ENCODE measurements around the gene MEX3D.

Gene MEX3D

GRCh38 chr19:1571358-1571757, 3.2 kb upstream of the MEX3D start:
- Histone ChIP-seq H3K36me3 (ENCODE audit: insufficient read depth, low read length) (peaks cover 7% of the 10 kb centered on the region), H3K79me2 (ENCODE audit: insufficient read depth, low read length) (no peaks in the 10 kb centered on the region), H3K4me2 (ENCODE audit: low read length) (no peak overlapping the region), H3K9me2 (ENCODE audit: low read depth, low read length) (no peaks in the 10 kb centered on the region), H4K20me1 (ENCODE audit: insufficient read depth, low read length) (no peaks in the 10 kb centered on the region), H3K4me3 (ENCODE audit: low read depth, low read length, poor library complexity, severe bottlenecking) (no peak overlapping the region), H3K27ac (ENCODE audit: low read depth, low read length, poor library complexity, severe bottlenecking) (no peak overlapping the region), H3K9me3 (ENCODE audit: low read length) (no peaks in the 10 kb centered on the region), H2AFZ (ENCODE audit: low read length) (no peak overlapping the region), H3K27me3 (ENCODE audit: insufficient read depth, low read length) (no peaks in the 10 kb centered on the region), H3F3A (ENCODE audit: insufficient read depth, low read length) (no peaks in the 10 kb centered on the region), H3K9ac (ENCODE audit: low read length) (no peak overlapping the region), H3K4me1 (ENCODE audit: insufficient read depth, low read length, severe bottlenecking) (peaks cover 12% of the 10 kb centered on the region)
- no peak for TF ChIP-seq EZH2 (IDR thresholded peaks at IDR 0.05; ENCODE audit: borderline replicate concordance, low read length)

DNA sequence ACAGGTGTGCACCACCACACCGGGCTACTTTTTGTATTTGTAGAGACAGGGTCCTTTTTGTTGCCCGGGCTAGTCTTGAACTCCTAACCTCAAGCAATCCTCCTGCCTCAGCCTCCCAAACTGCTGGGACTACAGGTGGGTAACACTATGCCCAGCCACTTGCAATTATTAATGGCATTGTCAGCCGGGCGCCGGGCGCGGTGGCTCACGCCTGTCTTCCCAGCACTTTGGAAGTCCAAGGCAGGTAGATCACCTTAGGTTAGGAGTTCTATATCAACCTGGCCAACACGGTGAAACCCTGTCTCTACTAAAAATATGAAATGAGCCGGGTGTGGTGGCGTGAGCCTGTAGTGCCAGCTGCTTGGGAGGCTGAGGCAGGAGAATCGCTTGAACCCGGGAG, 2.7 kb upstream of the MEX3D start:
- H3K4me1 ChIP-seq (ENCODE audit: insufficient read depth, low read length, severe bottlenecking), result peaks cover 12% of the 10 kb centered on the region
- no peaks in the 10 kb centered on the region for H3K79me2 ChIP-seq (ENCODE audit: insufficient read depth, low read length)
- no peak overlapping the region for H3K4me3 ChIP-seq (ENCODE audit: low read depth, low read length, poor library complexity, severe bottlenecking)
- no peaks in the 10 kb centered on the region for H3F3A ChIP-seq (ENCODE audit: insufficient read depth, low read length)
- H3K27me3 ChIP-seq (ENCODE audit: insufficient read depth, low read length), result no peaks in the 10 kb centered on the region
- H3K9ac ChIP-seq (ENCODE audit: low read length), result no peak overlapping the region
- H3K9me2 ChIP-seq (ENCODE audit: low read depth, low read length), result no peaks in the 10 kb centered on the region
- TF ChIP-seq EZH2 (IDR thresholded peaks at IDR 0.05; ENCODE audit: borderline replicate concordance, low read length), result no peak
- TF ChIP-seq CTCF (IDR thresholded peaks at IDR 0.05; ENCODE audit: low read length), result no peak
- H3K27ac ChIP-seq (ENCODE audit: low read depth, low read length, poor library complexity, severe bottlenecking), result no peak overlapping the region
- H3K4me2 ChIP-seq (ENCODE audit: low read length), result no peak overlapping the region
- H3K9me3 ChIP-seq (ENCODE audit: low read length), result no peaks in the 10 kb centered on the region
- H3K36me3 ChIP-seq (ENCODE audit: insufficient read depth, low read length), result peaks cover 2% of the 10 kb centered on the region
- no peaks in the 10 kb centered on the region for H4K20me1 ChIP-seq (ENCODE audit: insufficient read depth, low read length)
- no peak overlapping the region for H2AFZ ChIP-seq (ENCODE audit: low read length)

GRCh38 chr19:1569997-1570396, 1.9 kb upstream of the MEX3D start:
- TF ChIP-seq EZH2 (IDR thresholded peaks at IDR 0.05; ENCODE audit: borderline replicate concordance, low read length) (no peak), CTCF (IDR thresholded peaks at IDR 0.05; ENCODE audit: low read length) (no peak)
- H2AFZ ChIP-seq (ENCODE audit: low read length), result no peak overlapping the region
- H3K4me1 ChIP-seq (ENCODE audit: insufficient read depth, low read length, severe bottlenecking), result peaks cover 12% of the 10 kb centered on the region
- H4K20me1 ChIP-seq (ENCODE audit: insufficient read depth, low read length), result no peaks in the 10 kb centered on the region
- no peak overlapping the region for H3K27ac ChIP-seq (ENCODE audit: low read depth, low read length, poor library complexity, severe bottlenecking)
- no peaks in the 10 kb centered on the region for H3F3A ChIP-seq (ENCODE audit: insufficient read depth, low read length)
- H3K79me2 ChIP-seq (ENCODE audit: insufficient read depth, low read length), result no peaks in the 10 kb centered on the region
- H3K9me2 ChIP-seq (ENCODE audit: low read depth, low read length), result no peaks in the 10 kb centered on the region
- no peaks in the 10 kb centered on the region; the same call in 1 of the 2 replicates for H3K36me3 ChIP-seq (ENCODE audit: insufficient read depth, low read length)
- H3K4me2 ChIP-seq (ENCODE audit: low read length), result no peak overlapping the region
- H3K27me3 ChIP-seq (ENCODE audit: insufficient read depth, low read length), result no peaks in the 10 kb centered on the region
- no peak overlapping the region for H3K9ac ChIP-seq (ENCODE audit: low read length)
- no peak overlapping the region for H3K4me3 ChIP-seq (ENCODE audit: low read depth, low read length, poor library complexity, severe bottlenecking)
- no peaks in the 10 kb centered on the region for H3K9me3 ChIP-seq (ENCODE audit: low read length)

DNA sequence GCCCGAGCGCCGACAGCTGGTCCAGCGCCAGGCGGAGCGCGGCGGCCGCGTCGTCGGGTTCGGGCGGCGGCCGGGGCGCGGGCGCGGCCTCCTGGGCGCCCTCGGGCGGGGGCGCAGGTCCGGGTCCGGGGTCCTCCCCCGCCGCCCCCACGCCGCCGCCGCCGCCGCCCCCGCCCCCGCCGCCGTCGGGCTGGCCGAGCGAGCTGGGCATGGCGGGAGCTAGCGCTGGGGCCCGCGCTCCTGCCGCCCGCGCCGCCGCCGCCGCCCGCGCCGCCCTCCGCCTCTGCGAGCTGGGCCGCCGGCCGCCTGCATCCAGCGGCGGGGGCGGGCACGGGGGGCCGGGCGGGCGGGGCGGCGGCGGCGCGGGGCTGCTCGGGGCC, 287 bp downstream of the MEX3D start:
- Histone ChIP-seq H3K36me3 (ENCODE audit: insufficient read depth, low read length) (no peaks in the 10 kb centered on the region), H3K79me2 (ENCODE audit: insufficient read depth, low read length) (no peaks in the 10 kb centered on the region), H3K9me2 (ENCODE audit: low read depth, low read length) (no peaks in the 10 kb centered on the region), H4K20me1 (ENCODE audit: insufficient read depth, low read length) (no peaks in the 10 kb centered on the region), H3K4me2 (ENCODE audit: low read length) (no peak overlapping the region), H3K4me1 (ENCODE audit: insufficient read depth, low read length, severe bottlenecking) (peaks cover 12% of the 10 kb centered on the region), H3K27ac (ENCODE audit: low read depth, low read length, poor library complexity, severe bottlenecking) (no peak overlapping the region), H3K9ac (ENCODE audit: low read length) (no peak overlapping the region), H3F3A (ENCODE audit: insufficient read depth, low read length) (no peaks in the 10 kb centered on the region), H3K4me3 (ENCODE audit: low read depth, low read length, poor library complexity, severe bottlenecking) (no peak overlapping the region), H2AFZ (ENCODE audit: low read length) (no peak overlapping the region), H3K27me3 (ENCODE audit: insufficient read depth, low read length) (no peaks in the 10 kb centered on the region), H3K9me3 (ENCODE audit: low read length) (no peaks in the 10 kb centered on the region)
- TF ChIP-seq EZH2 (IDR thresholded peaks at IDR 0.05; ENCODE audit: borderline replicate concordance, low read length), result no peak
- no peak for TF ChIP-seq CTCF (IDR thresholded peaks at IDR 0.05; ENCODE audit: low read length)

All from OCI-LY1 (cell line).